ENCODE results near the gene UTP4. TPM values are rescaled to one million over a fixed set of nuclear protein-coding genes. Genes with fewer than 3 reads are reported as not detected.

Gene UTP4
- total RNA-seq, 8 experiments from 2014 or later = 13.3 to 71.5 (median 24.4) TPM

DNA sequence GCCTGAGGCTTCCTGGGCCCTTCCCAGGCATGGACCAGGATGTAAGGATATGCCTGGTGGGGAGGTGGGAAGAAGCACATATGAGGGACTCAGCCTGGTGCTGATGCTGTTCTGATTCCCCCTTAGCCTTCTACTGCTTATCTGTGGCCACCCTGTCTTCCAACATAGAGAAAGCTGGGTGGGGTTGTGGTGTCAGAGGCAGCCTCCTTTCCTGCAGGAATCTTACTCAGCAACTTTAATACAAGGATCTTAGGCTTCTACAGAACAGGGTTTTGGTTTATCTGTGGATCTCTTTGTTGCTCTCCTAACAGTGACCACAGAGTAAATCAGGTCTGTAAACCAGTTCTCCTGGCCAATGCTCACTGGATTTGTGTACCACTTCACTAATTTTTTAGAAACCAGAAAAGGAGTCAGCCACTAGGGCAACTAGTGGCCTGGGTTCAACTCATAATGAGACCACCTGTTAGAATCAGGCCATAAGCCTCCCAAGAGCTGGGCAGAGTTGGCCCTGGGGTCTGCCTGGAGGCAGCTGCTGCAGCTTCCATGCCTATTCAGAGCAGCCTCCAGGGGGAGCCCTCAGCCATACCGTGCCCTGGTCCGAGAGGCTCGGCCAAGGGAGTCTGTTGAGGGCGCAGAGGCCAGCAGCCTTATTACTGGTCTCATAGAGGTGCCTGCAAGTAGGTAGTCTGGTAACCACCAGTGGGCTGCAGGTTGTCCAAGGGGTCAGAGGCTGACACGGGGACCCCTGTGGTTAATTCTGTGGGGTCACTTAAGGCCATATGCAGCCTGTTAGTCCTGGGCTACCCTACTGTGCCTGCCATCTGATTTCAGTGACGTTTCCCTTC, 19.9 kb upstream of the UTP4 start:
- WGBS, 10 experiments = 51 to 100% (median 83%) methylated on average over 1 to 5 of the region's 6 CpGs; no CpG with 5 or more reads in 5 of the 10 experiments
- Histone ChIP-seq H3K27ac (no peak overlapping the region), H3K4me1 (replicated peaks in 1 of 2) (peaks cover 11 to 13% of the 10 kb centered on the region in 2 donors), H3K4me3 (no peak overlapping the region)
- in situ Hi-C loops (cut with MboI; ENCODE audit: low pct_unique_long_range_greater_than_20kb in 2 of 9, low sequenced_read_pairs in 9 of 9, unreplicated experiment in 9 of 9) = loop anchor here in 5 of 9 experiments (10.0 to 25.0 kb wide), 5 partner anchors 200 to 575 kb away; partner anchors contain the start of gene ZFP90 (in 2 of the 5)
- peak; percentile 52 to 75 (median 61) for ATAC-seq (replicated peaks in 6 of 8)

DNA sequence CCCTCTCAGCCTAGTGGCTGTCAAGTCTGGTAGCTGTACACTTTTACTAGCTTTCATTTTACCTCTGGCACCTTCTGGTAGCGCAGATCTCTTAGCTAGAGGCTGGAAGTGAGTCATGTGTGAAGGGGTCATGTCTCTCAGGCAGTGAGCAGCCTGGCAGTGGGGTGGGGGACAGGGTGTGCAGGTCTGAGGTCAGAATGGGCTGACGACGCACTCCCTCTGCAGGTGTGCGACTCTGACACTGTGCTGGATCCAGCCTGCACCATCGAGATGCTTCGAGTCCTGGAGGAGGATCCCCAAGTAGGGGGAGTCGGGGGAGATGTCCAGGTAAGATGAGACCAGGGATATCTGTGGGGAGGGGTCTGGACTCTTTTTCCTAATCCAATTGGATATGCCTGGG, 19.2 kb upstream of the UTP4 start:
- in situ Hi-C loops (cut with MboI; ENCODE audit: low pct_unique_long_range_greater_than_20kb in 2 of 9, low sequenced_read_pairs in 9 of 9, unreplicated experiment in 9 of 9) = loop anchor here in 5 of 9 experiments (10.0 to 25.0 kb wide), 5 partner anchors 201 to 576 kb away; partner anchors contain the start of gene ZFP90 (in 2 of the 5)
- no peak overlapping the region for H3K27ac ChIP-seq
- H3K4me1 ChIP-seq (replicated peaks in 1 of 2) = peaks cover 6% of the 10 kb centered on the region in 2 donors
- WGBS, 10 experiments = 67 to 100% (median 100%) methylated on average over 1 to 3 of the region's 7 CpGs; no CpG with 5 or more reads in 4 of the 10 experiments
- H3K4me3 ChIP-seq = no peak overlapping the region
- no peak for ATAC-seq (replicated peaks in 6 of 8)

DNA sequence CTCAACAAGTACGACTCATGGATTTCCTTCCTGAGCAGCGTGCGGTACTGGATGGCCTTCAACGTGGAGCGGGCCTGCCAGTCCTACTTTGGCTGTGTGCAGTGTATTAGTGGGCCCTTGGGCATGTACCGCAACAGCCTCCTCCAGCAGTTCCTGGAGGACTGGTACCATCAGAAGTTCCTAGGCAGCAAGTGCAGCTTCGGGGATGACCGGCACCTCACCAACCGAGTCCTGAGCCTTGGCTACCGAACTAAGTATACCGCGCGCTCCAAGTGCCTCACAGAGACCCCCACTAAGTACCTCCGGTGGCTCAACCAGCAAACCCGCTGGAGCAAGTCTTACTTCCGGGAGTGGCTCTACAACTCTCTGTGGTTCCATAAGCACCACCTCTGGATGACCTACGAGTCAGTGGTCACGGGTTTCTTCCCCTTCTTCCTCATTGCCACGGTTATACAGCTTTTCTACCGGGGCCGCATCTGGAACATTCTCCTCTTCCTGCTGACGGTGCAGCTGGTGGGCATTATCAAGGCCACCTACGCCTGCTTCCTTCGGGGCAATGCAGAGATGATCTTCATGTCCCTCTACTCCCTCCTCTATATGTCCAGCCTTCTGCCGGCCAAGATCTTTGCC, 18.0 kb upstream of the UTP4 start:
- no peak for ATAC-seq (replicated peaks in 6 of 8)
- in situ Hi-C loops (cut with MboI; ENCODE audit: low pct_unique_long_range_greater_than_20kb in 2 of 9, low sequenced_read_pairs in 9 of 9, unreplicated experiment in 9 of 9) = loop anchor here in 5 of 9 experiments (10.0 to 25.0 kb wide), 5 partner anchors 202 to 577 kb away; partner anchors contain the start of gene ZFP90 (in 2 of the 5)
- no peaks in the 10 kb centered on the region for H3K4me1 ChIP-seq (replicated peaks in 1 of 2)

DNA sequence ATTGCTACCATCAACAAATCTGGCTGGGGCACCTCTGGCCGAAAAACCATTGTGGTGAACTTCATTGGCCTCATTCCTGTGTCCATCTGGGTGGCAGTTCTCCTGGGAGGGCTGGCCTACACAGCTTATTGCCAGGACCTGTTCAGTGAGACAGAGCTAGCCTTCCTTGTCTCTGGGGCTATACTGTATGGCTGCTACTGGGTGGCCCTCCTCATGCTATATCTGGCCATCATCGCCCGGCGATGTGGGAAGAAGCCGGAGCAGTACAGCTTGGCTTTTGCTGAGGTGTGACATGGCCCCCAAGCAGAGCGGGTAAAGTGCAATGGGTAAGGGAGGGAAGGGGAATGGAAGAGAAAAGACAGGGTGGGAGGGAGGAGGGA, 17.5 kb upstream of the UTP4 start:
- Histone ChIP-seq H3K27ac (no peak overlapping the region), H3K4me3 (no peak overlapping the region), H3K4me1 (replicated peaks in 1 of 2) (no peaks in the 10 kb centered on the region)
- 80 to 100% (median 89%) methylated on average over 1 to 4 of the region's 6 CpGs; no CpG with 5 or more reads in 7 of the 10 experiments for WGBS, 10 experiments
- no peak for ATAC-seq (replicated peaks in 6 of 8)
- in situ Hi-C loops (cut with MboI; ENCODE audit: low pct_unique_long_range_greater_than_20kb in 2 of 9, low sequenced_read_pairs in 9 of 9, unreplicated experiment in 9 of 9) = loop anchor here in 5 of 9 experiments (10.0 to 25.0 kb wide), 5 partner anchors 203 to 578 kb away; partner anchors contain the start of gene ZFP90 (in 2 of the 5)

More for the DNA sequence above, 18.0 kb upstream of the UTP4 start:
- 79 to 98% (median 96%) methylated on average over 4 to 15 of the region's 25 CpGs; no CpG with 5 or more reads in 4 of the 10 experiments for WGBS, 10 experiments
- Histone ChIP-seq H3K4me3 (no peak overlapping the region), H3K27ac (no peak overlapping the region)

DNA sequence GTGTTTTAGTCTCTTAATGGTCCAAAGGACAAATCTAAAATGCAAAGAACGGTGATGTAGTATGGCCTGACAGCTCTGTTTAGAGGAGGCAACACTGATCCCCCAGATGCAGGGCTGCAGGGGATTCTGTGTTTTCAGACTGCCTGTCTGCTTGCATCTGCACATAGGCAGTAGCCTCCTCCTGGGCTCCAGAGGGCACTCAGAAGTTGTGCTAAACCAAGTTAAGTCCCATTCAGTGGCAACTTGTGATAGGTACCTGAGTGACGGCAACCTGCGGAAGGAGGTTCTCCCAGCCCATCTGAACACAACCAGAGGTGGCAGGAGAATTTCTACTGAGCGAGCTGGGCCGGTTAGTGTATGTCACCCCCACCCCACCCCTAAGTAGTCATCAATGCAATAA, 17.1 kb upstream of the UTP4 start:
- in situ Hi-C loops (cut with MboI; ENCODE audit: low pct_unique_long_range_greater_than_20kb in 2 of 9, low sequenced_read_pairs in 9 of 9, unreplicated experiment in 9 of 9) = loop anchor here in 5 of 9 experiments (10.0 to 25.0 kb wide), 5 partner anchors 203 to 578 kb away; partner anchors contain the start of gene ZFP90 (in 2 of the 5)
- Histone ChIP-seq H3K4me3 (no peak overlapping the region), H3K4me1 (replicated peaks in 1 of 2) (no peaks in the 10 kb centered on the region), H3K27ac (no peak overlapping the region)
- ATAC-seq (replicated peaks in 6 of 8) = no peak
- 80 to 100% (median 100%) methylated on average over 1 to 4 of the region's 5 CpGs; no CpG with 5 or more reads in 3 of the 10 experiments for WGBS, 10 experiments

DNA sequence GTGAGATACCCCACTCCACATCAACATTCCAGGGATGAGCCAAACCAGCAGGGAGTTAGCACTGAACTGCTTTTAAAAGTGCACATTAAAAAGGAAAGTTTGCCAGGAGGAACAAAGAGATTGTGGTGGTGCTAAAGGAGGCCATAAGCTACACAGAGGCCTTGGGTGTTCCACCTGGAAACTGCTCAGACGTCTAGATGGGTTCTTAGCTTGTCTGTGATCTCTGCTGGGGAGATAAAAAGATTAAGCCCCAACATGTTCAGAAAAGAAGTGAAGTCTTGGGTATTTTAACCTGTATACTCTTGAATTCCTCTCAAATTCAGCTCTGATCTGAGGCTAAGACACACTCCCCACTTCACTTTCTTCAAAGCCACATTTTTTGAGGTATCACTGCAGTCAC, 16.6 kb upstream of the UTP4 start:
- no peak overlapping the region for H3K4me3 ChIP-seq
- in situ Hi-C loops (cut with MboI; ENCODE audit: low pct_unique_long_range_greater_than_20kb in 2 of 9, low sequenced_read_pairs in 9 of 9, unreplicated experiment in 9 of 9) = loop anchor here in 5 of 9 experiments (10.0 to 25.0 kb wide), 5 partner anchors 204 to 579 kb away; partner anchors contain the start of gene ZFP90 (in 2 of the 5)
- ATAC-seq (replicated peaks in 6 of 8) = no peak
- no peak overlapping the region for H3K27ac ChIP-seq
- H3K4me1 ChIP-seq (replicated peaks in 1 of 2) = no peaks in the 10 kb centered on the region
- WGBS, 10 experiments = 80 to 100% (median 85%) methylated on average over 1 of the region's 1 CpG; no CpG with 5 or more reads in 6 of the 10 experiments

DNA sequence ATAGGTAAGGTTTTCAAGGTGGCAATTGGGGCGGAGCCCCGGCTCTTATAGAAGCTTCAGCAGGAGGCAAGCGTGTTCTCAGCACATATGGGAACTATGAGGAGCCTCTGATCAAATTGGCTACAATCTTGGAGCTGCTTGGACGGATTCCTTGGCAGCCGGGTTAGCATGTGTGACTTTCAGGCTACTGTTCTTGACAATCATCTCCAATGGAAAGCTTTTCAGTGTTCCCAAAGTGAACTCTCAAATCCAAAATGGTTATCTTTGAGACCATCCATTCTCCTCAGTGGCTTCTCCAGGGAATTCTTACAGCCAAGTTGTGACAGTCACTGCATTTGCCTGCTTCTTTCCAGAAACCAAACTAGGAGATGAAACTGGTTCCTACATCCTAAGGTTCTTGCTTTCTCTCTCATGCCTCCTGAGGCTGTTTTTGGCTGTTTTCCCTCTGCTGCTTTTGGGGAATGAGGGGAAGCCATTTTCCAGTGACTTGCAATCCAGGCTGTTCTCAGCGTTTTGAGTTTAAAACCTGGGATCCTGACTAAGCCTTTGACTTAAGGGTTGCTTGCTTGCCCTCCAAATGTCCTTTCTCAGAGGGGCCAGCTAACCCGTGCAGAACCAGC, 16.1 kb upstream of the UTP4 start:
- ATAC-seq (replicated peaks in 6 of 8) = no peak
- Histone ChIP-seq H3K4me1 (replicated peaks in 1 of 2) (no peaks in the 10 kb centered on the region), H3K4me3 (no peak overlapping the region), H3K27ac (no peak overlapping the region)
- 82 to 100% (median 94%) methylated on average over 1 to 5 of the region's 7 CpGs; no CpG with 5 or more reads in 2 of the 10 experiments for WGBS, 10 experiments
- in situ Hi-C loops (cut with MboI; ENCODE audit: low pct_unique_long_range_greater_than_20kb in 2 of 9, low sequenced_read_pairs in 9 of 9, unreplicated experiment in 9 of 9) = loop anchor here in 5 of 9 experiments (10.0 to 25.0 kb wide), 5 partner anchors 204 to 579 kb away; partner anchors contain the start of gene ZFP90 (in 2 of the 5)

DNA sequence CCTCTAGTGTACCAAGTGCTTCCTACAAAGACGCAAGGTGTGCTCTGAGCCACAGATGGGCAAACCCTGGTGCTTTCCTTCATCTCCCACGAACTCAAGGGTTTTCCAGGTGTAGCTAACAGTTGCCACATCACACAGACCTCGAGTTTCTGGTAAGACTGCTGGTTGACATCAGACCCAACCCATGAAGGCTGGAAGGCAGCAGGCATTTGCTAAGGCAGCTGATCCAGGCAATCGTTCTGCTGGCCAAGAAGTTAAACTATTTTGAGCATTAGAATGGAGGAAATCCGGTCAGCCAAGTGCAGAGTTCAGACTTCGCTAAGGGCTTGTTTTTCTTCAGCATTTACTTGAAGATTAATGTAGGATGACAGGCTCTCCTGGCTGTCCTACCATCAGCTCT, 15.5 kb upstream of the UTP4 start:
- Histone ChIP-seq H3K4me1 (replicated peaks in 1 of 2) (no peaks in the 10 kb centered on the region), H3K4me3 (no peak overlapping the region), H3K27ac (no peak overlapping the region)
- ATAC-seq (replicated peaks in 6 of 8) = no peak
- in situ Hi-C loops (cut with MboI; ENCODE audit: low pct_unique_long_range_greater_than_20kb in 2 of 9, low sequenced_read_pairs in 9 of 9, unreplicated experiment in 9 of 9) = loop anchor here in 5 of 9 experiments (10.0 to 25.0 kb wide), 5 partner anchors 205 to 580 kb away; partner anchors contain the start of gene ZFP90 (in 2 of the 5)
- 80 to 100% (median 87%) methylated on average over 1 to 6 of the region's 6 CpGs; no CpG with 5 or more reads in 2 of the 10 experiments for WGBS, 10 experiments

DNA sequence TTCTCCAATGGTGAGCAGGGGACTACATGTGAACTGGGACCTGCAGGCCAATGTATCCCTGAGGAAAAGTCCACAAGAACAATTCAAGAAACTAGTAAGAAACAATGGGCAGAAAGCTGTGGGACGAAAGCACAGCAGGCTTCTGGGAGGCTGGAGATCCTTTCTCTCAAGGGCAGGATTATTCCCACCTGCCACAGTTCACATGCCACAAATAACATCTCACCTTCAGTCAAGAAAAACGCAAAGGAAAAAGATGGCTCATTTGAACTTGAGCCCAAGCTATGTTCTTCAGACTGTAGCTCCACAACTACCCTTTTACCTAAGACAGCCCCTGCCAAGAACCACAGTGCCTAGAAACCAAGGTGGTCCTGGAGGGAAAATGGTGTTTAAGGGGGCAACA, 14.0 kb upstream of the UTP4 start:
- Histone ChIP-seq H3K27ac (no peak overlapping the region), H3K4me1 (replicated peaks in 1 of 2) (no peaks in the 10 kb centered on the region), H3K4me3 (no peak overlapping the region)
- in situ Hi-C loops (cut with MboI; ENCODE audit: low pct_unique_long_range_greater_than_20kb in 2 of 9, low sequenced_read_pairs in 9 of 9, unreplicated experiment in 9 of 9) = loop anchor here in 5 of 9 experiments (10.0 to 25.0 kb wide), 5 partner anchors 206 to 581 kb away; partner anchors contain the start of gene ZFP90 (in 2 of the 5)
- 94 to 100% (median 100%) methylated on average over 1 to 2 of the region's 2 CpGs; no CpG with 5 or more reads in 7 of the 10 experiments for WGBS, 10 experiments
- no peak for ATAC-seq (replicated peaks in 6 of 8)

DNA sequence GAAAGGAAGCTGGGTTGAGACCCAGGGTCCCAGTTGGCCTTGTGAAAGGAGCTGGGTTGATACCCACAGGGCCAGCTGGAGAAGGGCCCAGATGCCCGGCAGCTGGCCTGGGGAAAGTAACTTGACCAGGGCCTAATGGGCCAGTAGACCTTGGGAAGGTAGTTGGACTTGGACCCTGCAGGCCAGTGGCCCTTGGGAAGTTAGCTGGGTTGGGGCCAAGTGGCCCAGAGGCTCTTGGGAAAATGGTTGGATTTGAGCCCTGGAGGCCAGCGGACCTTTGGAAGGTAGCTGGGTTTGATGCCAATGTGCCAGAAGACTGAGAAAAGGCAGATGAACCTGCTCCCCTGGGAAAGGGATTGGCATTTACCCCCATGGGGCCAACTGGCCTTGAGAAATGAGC, 13.5 kb upstream of the UTP4 start:
- peak in 1 of 8 experiments; percentile 3 for ATAC-seq (replicated peaks in 6 of 8)
- H3K4me3 ChIP-seq = no peak overlapping the region
- WGBS, 10 experiments = 100% methylated on average over 1 of the region's 2 CpGs; no CpG with 5 or more reads in 9 of the 10 experiments
- H3K4me1 ChIP-seq (replicated peaks in 1 of 2) = no peaks in the 10 kb centered on the region
- in situ Hi-C loops (cut with MboI; ENCODE audit: low pct_unique_long_range_greater_than_20kb in 2 of 9, low sequenced_read_pairs in 9 of 9, unreplicated experiment in 9 of 9) = loop anchor here in 5 of 9 experiments (10.0 to 25.0 kb wide), 5 partner anchors 207 to 582 kb away; partner anchors contain the start of gene ZFP90 (in 2 of the 5)
- no peak overlapping the region for H3K27ac ChIP-seq

DNA sequence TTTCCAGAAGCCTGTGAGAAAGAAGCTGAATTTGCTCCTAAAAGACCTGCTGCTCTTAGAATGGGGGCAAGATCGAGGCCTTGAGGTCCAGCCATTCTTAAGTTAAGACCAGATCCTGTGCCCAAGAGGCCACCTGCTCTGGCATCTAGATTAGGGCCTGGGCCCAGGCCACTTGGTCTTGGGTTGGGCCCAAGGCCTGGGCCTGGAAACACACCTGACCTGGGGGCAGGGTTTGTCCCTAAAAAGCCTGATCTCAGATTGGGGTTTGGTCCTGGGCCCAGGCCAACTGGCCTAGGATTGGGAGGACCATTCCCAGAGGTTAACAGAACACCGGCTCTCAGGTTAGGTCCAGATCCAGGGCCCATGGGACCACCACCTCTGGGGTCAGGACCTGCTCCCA, 12.9 kb upstream of the UTP4 start:
- WGBS, 10 experiments = 100% methylated on average over 1 of the region's 2 CpGs; no CpG with 5 or more reads in 6 of the 10 experiments
- no peaks in the 10 kb centered on the region for H3K4me1 ChIP-seq (replicated peaks in 1 of 2)
- no peak overlapping the region for H3K4me3 ChIP-seq
- ATAC-seq (replicated peaks in 6 of 8) = peak in 1 of 8 experiments; percentile 2
- in situ Hi-C loops (cut with MboI; ENCODE audit: low pct_unique_long_range_greater_than_20kb in 2 of 9, low sequenced_read_pairs in 9 of 9, unreplicated experiment in 9 of 9) = loop anchor here in 5 of 9 experiments (10.0 to 25.0 kb wide), 5 partner anchors 207 to 582 kb away; partner anchors contain the start of gene ZFP90 (in 2 of the 5)
- H3K27ac ChIP-seq = no peak overlapping the region

All from motor neuron (in vitro differentiated cells).